ENCODE data around the gene NFYA.

Gene NFYA

GRCh38 chr6:41092421-41093140 is 19.8 kb downstream of the NFYA start:
- TF ChIP-seq GATA2 (IDR thresholded peaks at IDR 0.05; ENCODE audit: low read depth, low read length) = no peak
- no peak for TF ChIP-seq GATA3 (IDR thresholded peaks at IDR 0.05; ENCODE audit: low read depth, low read length)

- no peak for TF ChIP-seq GATA2 (IDR thresholded peaks at IDR 0.05; ENCODE audit: low read depth, low read length)
- TF ChIP-seq GATA3 (IDR thresholded peaks at IDR 0.05; ENCODE audit: low read depth, low read length) = no peak
These were observed 21.0 kb downstream of the NFYA start for GRCh38 chr6:41093729-41094128.

- TF ChIP-seq GATA2 (IDR thresholded peaks at IDR 0.05; ENCODE audit: low read depth, low read length) (no peak), GATA3 (IDR thresholded peaks at IDR 0.05; ENCODE audit: low read depth, low read length) (no peak)
These were observed 24.8 kb downstream of the NFYA start for GRCh38 chr6:41097467-41098090.

GRCh38 chr6:41098366-41098765 is 25.6 kb downstream of the NFYA start:
- no peak for TF ChIP-seq GATA3 (IDR thresholded peaks at IDR 0.05; ENCODE audit: low read depth, low read length)
- no peak for TF ChIP-seq GATA2 (IDR thresholded peaks at IDR 0.05; ENCODE audit: low read depth, low read length)

- TF ChIP-seq GATA3 (IDR thresholded peaks at IDR 0.05; ENCODE audit: low read depth, low read length) = no peak
- TF ChIP-seq GATA2 (IDR thresholded peaks at IDR 0.05; ENCODE audit: low read depth, low read length) = no peak
These were observed 28.1 kb downstream of the NFYA start for GRCh38 chr6:41100871-41101287.

- TF ChIP-seq GATA3 (IDR thresholded peaks at IDR 0.05; ENCODE audit: low read depth, low read length) (no peak), GATA2 (IDR thresholded peaks at IDR 0.05; ENCODE audit: low read depth, low read length) (no peak)
These were observed 31.1 kb downstream of the NFYA start for GRCh38 chr6:41103847-41104246.

- no peak for TF ChIP-seq GATA2 (IDR thresholded peaks at IDR 0.05; ENCODE audit: low read depth, low read length)
- TF ChIP-seq GATA3 (IDR thresholded peaks at IDR 0.05; ENCODE audit: low read depth, low read length) = no peak
These were observed 38.2 kb downstream of the NFYA start for GRCh38 chr6:41111017-41111416.

- TF ChIP-seq GATA2 (IDR thresholded peaks at IDR 0.05; ENCODE audit: low read depth, low read length) (no peak), GATA3 (IDR thresholded peaks at IDR 0.05; ENCODE audit: low read depth, low read length) (no peak)
These were observed 46.7 kb downstream of the NFYA start for GRCh38 chr6:41119508-41119907.

GRCh38 chr6:41120058-41120457 is 47.3 kb downstream of the NFYA start:
- TF ChIP-seq GATA3 (IDR thresholded peaks at IDR 0.05; ENCODE audit: low read depth, low read length) (no peak), GATA2 (IDR thresholded peaks at IDR 0.05; ENCODE audit: low read depth, low read length) (no peak)

GRCh38 chr6:41122373-41122772 is 49.6 kb downstream of the NFYA start:
- TF ChIP-seq GATA2 (IDR thresholded peaks at IDR 0.05; ENCODE audit: low read depth, low read length) (no peak), GATA3 (IDR thresholded peaks at IDR 0.05; ENCODE audit: low read depth, low read length) (no peak)

- TF ChIP-seq GATA3 (IDR thresholded peaks at IDR 0.05; ENCODE audit: low read depth, low read length) (no peak), GATA2 (IDR thresholded peaks at IDR 0.05; ENCODE audit: low read depth, low read length) (no peak)
These were observed 50.1 kb downstream of the NFYA start for GRCh38 chr6:41122918-41123317.

- TF ChIP-seq GATA2 (IDR thresholded peaks at IDR 0.05; ENCODE audit: low read depth, low read length) = no peak
- no peak for TF ChIP-seq GATA3 (IDR thresholded peaks at IDR 0.05; ENCODE audit: low read depth, low read length)
These were observed 52.5 kb downstream of the NFYA start for GRCh38 chr6:41125282-41125681.

- TF ChIP-seq GATA3 (IDR thresholded peaks at IDR 0.05; ENCODE audit: low read depth, low read length) (no peak), GATA2 (IDR thresholded peaks at IDR 0.05; ENCODE audit: low read depth, low read length) (no peak)
These were observed 59.5 kb downstream of the NFYA start for GRCh38 chr6:41132254-41132653.

GRCh38 chr6:41135062-41135832 is 62.5 kb downstream of the NFYA start:
- TF ChIP-seq GATA2 (IDR thresholded peaks at IDR 0.05; ENCODE audit: low read depth, low read length) (no peak), GATA3 (IDR thresholded peaks at IDR 0.05; ENCODE audit: low read depth, low read length) (no peak)
